SK-N-SH treated with all-trans-retinoic acid at 6 μM for 48 hours (cell line): Measurements from ENCODE around the gene HOXD11.
A peak's percentile ranks its signal among the peaks of the same experiment; 100 is the strongest.

ENCODE experiments used
- ATAC-seq: fragments of 200-7000 bp; cut with Tn5 transposase; 3 replicates; pipeline ENCODE4 v1.9.1; 2020; ENCODE audit warnings: mild to moderate bottlenecking, moderate library complexity
- ARNTL ChIP-seq: fragments of 450-650 bp; formaldehyde crosslinking; IDR thresholded peaks from 2 replicates; pipeline ENCODE4 v1.5.0; 2020; ENCODE audit warnings: low read depth, mild to moderate bottlenecking, moderate library complexity, borderline replicate concordance
- BACH2 ChIP-seq: fragments of 250-450 bp; sonication (Bioruptor Pico); IDR thresholded peaks from 2 replicates; pipeline ENCODE4 v1.9.0; 2021; ENCODE audit warnings: mild to moderate bottlenecking, borderline replicate concordance
- CSDC2 ChIP-seq: fragments of 250-450 bp; sonication (Bioruptor Pico); IDR thresholded peaks from 2 replicates; pipeline ENCODE4 v1.5.0; 2020; ENCODE audit warnings: mild to moderate bottlenecking, moderate library complexity
- ESRRG ChIP-seq: fragments of 250-450 bp; sonication (Bioruptor Pico); IDR thresholded peaks from 2 replicates; pipeline ENCODE4 v1.6.1; 2021; ENCODE audit warnings: mild to moderate bottlenecking
- GLIS3 ChIP-seq: fragments of 250-450 bp; sonication (Bioruptor Pico); IDR thresholded peaks from 2 replicates; pipeline ENCODE4 v1.5.0; 2020; ENCODE audit warnings: mild to moderate bottlenecking, moderate library complexity
- ISL1 ChIP-seq: fragments of 250-450 bp; sonication (Bioruptor Pico); IDR thresholded peaks from 2 replicates; pipeline ENCODE4 v2.1.2; 2022; ENCODE audit warnings: mild to moderate bottlenecking, moderate library complexity
- RARB ChIP-seq: fragments of 250-450 bp; sonication (Bioruptor Pico); IDR thresholded peaks from 2 replicates; pipeline ENCODE4 v1.8.0; 2021; ENCODE audit warnings: mild to moderate bottlenecking, moderate library complexity
- SNAI2 ChIP-seq: fragments of 250-450 bp; sonication (Bioruptor Pico); IDR thresholded peaks from 2 replicates; pipeline ENCODE4 v1.5.0; 2020; ENCODE audit warnings: mild to moderate bottlenecking, moderate library complexity
- TCF4 ChIP-seq: fragments of 250-450 bp; sonication (Bioruptor Pico); IDR thresholded peaks from 2 replicates; pipeline ENCODE4 v1.8.0; 2021; ENCODE audit warnings: mild to moderate bottlenecking, moderate library complexity, borderline replicate concordance
- TOX ChIP-seq: fragments of 250-450 bp; sonication (Bioruptor Pico); IDR thresholded peaks from 2 replicates; pipeline ENCODE4 v1.8.0; 2021; ENCODE audit warnings: mild to moderate bottlenecking, moderate library complexity, borderline replicate concordance
- ZC3H10 ChIP-seq: fragments of 250-450 bp; sonication (Bioruptor Pico); IDR thresholded peaks from 2 replicates; pipeline ENCODE4 v1.5.1; 2021; ENCODE audit warnings: mild to moderate bottlenecking, moderate library complexity
- ZFP3 ChIP-seq: fragments of 250-450 bp; sonication (Bioruptor Pico); IDR thresholded peaks from 2 replicates; pipeline ENCODE4 v1.5.0; 2020; ENCODE audit warnings: mild to moderate bottlenecking, moderate library complexity
- ZFP30 ChIP-seq: fragments of 450-650 bp; formaldehyde crosslinking; IDR thresholded peaks from 2 replicates; pipeline ENCODE4 v1.5.0; 2022; ENCODE audit warnings: mild to moderate bottlenecking, moderate library complexity
- ZNF565 ChIP-seq: fragments of 450-650 bp; formaldehyde crosslinking; conservative IDR thresholded peaks from 2 replicates; pipeline ENCODE4 v1.5.0; 2020; ENCODE audit warnings: low read depth, mild to moderate bottlenecking, moderate library complexity
- ZNF70 ChIP-seq: fragments of 450-650 bp; formaldehyde crosslinking; IDR thresholded peaks from 2 replicates; pipeline ENCODE4 v1.5.0; 2020; ENCODE audit warnings: mild to moderate bottlenecking, moderate library complexity
- ZNF8 ChIP-seq: fragments of 450-650 bp; formaldehyde crosslinking; IDR thresholded peaks from 2 replicates; pipeline ENCODE4 v1.5.0; 2020; ENCODE audit warnings: mild to moderate bottlenecking, moderate library complexity
- TF ChIP-seq, protein P1 (sequence below): fragments of 250-450 bp; sonication (Bioruptor Pico); IDR thresholded peaks from 2 replicates; pipeline ENCODE4 v1.5.0; 2020; ENCODE audit warnings: mild to moderate bottlenecking, moderate library complexity
- TF ChIP-seq, protein P2 (sequence below): fragments of 250-450 bp; sonication (Bioruptor Pico); IDR thresholded peaks from 2 replicates; pipeline ENCODE4 v1.8.0; 2020; ENCODE audit warnings: mild to moderate bottlenecking, moderate library complexity, borderline replicate concordance
- TF ChIP-seq, protein P3 (sequence below): fragments of 250-450 bp; sonication (Bioruptor Pico); IDR thresholded peaks from 2 replicates; pipeline ENCODE4 v1.8.0; 2021; ENCODE audit warnings: low read depth, mild to moderate bottlenecking, moderate library complexity, borderline replicate concordance
- TF ChIP-seq, protein P4 (sequence below): fragments of 250-450 bp; sonication (Bioruptor Pico); IDR thresholded peaks from 2 replicates; pipeline ENCODE4 v1.5.1; 2020; ENCODE audit warnings: low read depth, mild to moderate bottlenecking, moderate library complexity

Gene HOXD11

DNA sequence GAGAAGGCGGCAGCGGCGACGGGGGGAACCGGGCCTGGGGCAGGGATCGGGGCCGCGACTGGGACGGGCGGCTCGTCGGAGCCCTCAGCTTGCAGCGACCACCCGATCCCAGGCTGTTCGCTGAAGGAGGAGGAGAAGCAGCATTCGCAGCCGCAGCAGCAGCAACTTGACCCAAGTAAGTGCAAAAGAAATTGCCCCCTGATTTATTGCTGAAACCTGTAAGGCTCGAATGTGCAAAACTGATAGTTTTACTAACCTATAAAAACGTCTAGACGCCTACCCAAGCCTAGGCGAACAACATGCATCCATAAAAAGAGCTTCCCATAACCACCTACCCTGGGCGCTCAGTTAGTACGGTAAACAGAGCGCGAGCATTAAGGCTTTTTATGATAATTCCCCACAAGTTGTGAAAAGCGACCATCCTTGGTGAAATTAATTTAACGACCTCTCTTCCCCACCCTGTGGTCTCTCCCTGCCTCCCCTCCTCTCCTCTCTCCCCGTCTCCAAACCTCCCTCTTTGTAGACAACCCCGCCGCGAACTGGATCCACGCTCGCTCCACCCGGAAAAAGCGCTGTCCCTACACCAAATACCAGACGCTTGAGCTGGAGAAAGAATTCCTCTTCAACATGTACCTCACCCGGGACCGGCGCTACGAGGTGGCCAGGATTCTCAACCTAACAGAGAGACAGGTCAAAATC is 16.5 kb downstream of the HOXD11 start:
- TF ChIP-seq CSDC2 (CRISPR knock-in tag) (no peak), SNAI2 (CRISPR knock-in tag) (no peak)
- peak; percentile 42 for ATAC-seq

DNA sequence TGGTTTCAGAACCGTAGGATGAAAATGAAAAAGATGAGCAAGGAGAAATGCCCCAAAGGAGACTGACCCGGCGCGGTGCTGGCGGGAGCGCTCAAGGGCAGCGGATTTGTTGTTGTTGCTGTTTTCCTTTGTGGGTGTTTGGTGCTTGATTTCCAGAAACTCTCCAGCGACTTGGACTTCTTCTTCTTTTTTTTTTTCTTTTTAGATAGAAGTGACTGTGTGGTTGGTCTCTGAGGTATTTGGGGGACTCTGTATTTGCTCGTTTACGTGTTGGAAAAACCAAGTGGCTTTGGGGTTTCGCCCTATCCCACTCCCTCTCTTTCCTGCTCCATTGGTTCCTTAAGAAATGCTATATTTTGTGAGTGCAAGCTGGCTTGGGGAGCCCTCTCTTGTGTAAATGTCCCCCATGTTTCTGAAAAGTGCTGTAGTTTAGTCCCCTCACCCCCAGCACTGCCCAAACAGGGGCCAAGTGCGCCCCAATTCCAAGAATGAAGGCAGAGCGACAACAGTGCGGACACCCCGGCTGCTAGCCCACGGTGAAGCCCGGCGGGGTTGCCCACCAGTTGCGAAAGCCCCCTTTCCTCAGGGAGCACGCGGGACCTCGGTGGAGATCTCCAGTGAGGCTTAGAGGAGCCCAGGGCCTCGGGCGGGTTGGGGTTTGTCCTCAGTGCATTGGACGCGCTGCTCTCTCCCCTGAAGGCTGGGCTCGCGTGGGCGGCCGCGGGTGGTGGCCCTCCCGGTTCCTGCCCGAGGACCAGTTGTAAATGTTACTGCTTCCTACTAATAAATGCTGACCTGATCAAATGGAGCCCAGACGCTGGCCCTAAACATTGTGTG is 17.2 kb downstream of the HOXD11 start:
- no peak for ATAC-seq
- no peak for TF ChIP-seq BACH2 (CRISPR knock-in tag)
- TF ChIP-seq CSDC2 (CRISPR knock-in tag) = no peak
- no peak for TF ChIP-seq ZNF8 (CRISPR knock-in tag)
- no peak for TF ChIP-seq ZC3H10 (CRISPR knock-in tag)

DNA sequence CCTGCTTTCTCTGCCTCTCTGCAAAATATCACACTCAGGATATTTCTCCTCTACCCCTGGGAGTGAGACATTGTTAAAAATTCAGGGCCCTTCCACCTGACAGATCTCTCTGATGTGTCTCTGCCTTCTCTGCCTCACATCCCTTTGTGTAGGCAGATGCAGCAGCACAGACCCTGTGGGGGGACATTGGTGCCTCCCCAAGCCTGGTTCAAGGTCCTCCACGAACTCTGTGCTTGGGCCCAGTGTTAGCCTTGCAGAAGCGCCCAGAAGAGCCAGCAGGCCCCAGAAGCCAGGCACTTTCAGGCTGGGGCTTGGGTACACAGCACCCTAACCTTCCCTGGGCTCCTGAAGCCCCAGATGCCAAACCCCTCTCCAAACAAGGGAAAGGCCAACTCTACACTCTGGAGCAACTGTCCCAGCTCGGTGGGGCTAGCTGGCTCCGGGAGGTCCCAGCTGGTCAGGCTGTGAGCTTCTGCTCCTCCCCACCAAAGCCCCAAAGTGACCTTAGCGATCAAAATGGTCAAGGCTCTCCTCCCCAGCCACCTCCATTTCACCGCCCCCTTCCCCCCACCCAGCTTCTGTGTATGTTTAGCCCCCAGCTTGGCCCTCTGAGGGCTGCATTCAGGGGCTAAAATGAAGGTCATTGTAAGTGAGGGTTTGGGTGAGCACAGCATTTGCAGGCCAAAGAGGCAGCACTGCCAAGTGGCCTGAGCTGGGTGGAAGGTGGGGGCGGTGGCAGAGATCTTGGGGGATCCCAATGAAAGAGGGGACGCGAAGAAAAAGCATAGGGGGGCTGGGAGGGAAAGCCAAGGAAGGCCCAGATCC is 18.1 kb downstream of the HOXD11 start:
- no peak for ATAC-seq
- TF ChIP-seq TOX (CRISPR knock-in tag) (no peak), BACH2 (CRISPR knock-in tag) (no peak), ZNF565 (no peak), ISL1 (CRISPR knock-in tag) (no peak), ZNF8 (CRISPR knock-in tag) (no peak), ZFP30 (CRISPR knock-in tag) (no peak), RARB (CRISPR knock-in tag) (no peak), ESRRG (CRISPR knock-in tag) (no peak)
- TF ChIP-seq, protein P1, sequence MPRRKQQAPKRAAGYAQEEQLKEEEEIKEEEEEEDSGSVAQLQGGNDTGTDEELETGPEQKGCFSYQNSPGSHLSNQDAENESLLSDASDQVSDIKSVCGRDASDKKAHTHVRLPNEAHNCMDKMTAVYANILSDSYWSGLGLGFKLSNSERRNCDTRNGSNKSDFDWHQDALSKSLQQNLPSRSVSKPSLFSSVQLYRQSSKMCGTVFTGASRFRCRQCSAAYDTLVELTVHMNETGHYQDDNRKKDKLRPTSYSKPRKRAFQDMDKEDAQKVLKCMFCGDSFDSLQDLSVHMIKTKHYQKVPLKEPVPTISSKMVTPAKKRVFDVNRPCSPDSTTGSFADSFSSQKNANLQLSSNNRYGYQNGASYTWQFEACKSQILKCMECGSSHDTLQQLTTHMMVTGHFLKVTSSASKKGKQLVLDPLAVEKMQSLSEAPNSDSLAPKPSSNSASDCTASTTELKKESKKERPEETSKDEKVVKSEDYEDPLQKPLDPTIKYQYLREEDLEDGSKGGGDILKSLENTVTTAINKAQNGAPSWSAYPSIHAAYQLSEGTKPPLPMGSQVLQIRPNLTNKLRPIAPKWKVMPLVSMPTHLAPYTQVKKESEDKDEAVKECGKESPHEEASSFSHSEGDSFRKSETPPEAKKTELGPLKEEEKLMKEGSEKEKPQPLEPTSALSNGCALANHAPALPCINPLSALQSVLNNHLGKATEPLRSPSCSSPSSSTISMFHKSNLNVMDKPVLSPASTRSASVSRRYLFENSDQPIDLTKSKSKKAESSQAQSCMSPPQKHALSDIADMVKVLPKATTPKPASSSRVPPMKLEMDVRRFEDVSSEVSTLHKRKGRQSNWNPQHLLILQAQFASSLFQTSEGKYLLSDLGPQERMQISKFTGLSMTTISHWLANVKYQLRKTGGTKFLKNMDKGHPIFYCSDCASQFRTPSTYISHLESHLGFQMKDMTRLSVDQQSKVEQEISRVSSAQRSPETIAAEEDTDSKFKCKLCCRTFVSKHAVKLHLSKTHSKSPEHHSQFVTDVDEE (CRISPR knock-in tag) = no peak
- TF ChIP-seq, protein P2, sequence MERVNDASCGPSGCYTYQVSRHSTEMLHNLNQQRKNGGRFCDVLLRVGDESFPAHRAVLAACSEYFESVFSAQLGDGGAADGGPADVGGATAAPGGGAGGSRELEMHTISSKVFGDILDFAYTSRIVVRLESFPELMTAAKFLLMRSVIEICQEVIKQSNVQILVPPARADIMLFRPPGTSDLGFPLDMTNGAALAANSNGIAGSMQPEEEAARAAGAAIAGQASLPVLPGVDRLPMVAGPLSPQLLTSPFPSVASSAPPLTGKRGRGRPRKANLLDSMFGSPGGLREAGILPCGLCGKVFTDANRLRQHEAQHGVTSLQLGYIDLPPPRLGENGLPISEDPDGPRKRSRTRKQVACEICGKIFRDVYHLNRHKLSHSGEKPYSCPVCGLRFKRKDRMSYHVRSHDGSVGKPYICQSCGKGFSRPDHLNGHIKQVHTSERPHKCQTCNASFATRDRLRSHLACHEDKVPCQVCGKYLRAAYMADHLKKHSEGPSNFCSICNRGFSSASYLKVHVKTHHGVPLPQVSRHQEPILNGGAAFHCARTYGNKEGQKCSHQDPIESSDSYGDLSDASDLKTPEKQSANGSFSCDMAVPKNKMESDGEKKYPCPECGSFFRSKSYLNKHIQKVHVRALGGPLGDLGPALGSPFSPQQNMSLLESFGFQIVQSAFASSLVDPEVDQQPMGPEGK (CRISPR knock-in tag) = no peak

DNA sequence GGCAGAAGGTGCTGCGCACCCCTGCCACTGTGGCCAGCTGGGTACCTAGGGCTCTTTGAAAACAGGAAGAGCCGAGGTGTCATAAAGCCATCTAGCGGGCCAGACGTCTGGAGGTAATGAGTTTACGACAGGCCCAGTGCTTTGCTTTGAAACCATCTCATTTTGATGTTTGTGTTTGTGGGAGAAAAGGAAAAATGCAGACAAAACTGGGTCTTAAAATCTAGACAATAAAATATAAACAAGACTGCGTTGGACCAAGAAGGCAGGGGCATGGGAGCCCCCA is 18.6 kb downstream of the HOXD11 start:
- no peak for TF ChIP-seq CSDC2 (CRISPR knock-in tag)
- no peak for TF ChIP-seq ZNF70
- no peak for TF ChIP-seq ARNTL (CRISPR knock-in tag)
- TF ChIP-seq ZFP3 = no peak
- no peak for TF ChIP-seq ZNF8 (CRISPR knock-in tag)
- no peak for TF ChIP-seq TOX (CRISPR knock-in tag)
- TF ChIP-seq, protein P3, sequence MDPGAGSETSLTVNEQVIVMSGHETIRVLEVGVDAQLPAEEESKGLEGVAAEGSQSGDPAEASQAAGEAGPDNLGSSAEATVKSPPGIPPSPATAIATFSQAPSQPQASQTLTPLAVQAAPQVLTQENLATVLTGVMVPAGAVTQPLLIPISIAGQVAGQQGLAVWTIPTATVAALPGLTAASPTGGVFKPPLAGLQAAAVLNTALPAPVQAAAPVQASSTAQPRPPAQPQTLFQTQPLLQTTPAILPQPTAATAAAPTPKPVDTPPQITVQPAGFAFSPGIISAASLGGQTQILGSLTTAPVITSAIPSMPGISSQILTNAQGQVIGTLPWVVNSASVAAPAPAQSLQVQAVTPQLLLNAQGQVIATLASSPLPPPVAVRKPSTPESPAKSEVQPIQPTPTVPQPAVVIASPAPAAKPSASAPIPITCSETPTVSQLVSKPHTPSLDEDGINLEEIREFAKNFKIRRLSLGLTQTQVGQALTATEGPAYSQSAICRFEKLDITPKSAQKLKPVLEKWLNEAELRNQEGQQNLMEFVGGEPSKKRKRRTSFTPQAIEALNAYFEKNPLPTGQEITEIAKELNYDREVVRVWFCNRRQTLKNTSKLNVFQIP (CRISPR knock-in tag) = no peak
- no peak for TF ChIP-seq TCF4 (CRISPR knock-in tag)
- TF ChIP-seq, protein P4, sequence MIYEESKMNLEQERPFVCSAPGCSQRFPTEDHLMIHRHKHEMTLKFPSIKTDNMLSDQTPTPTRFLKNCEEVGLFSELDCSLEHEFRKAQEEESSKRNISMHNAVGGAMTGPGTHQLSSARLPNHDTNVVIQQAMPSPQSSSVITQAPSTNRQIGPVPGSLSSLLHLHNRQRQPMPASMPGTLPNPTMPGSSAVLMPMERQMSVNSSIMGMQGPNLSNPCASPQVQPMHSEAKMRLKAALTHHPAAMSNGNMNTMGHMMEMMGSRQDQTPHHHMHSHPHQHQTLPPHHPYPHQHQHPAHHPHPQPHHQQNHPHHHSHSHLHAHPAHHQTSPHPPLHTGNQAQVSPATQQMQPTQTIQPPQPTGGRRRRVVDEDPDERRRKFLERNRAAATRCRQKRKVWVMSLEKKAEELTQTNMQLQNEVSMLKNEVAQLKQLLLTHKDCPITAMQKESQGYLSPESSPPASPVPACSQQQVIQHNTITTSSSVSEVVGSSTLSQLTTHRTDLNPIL (CRISPR knock-in tag) = no peak
- TF ChIP-seq ISL1 (CRISPR knock-in tag) = no peak
- no peak for TF ChIP-seq ZFP30 (CRISPR knock-in tag)
- no peak for TF ChIP-seq ESRRG (CRISPR knock-in tag)
- TF ChIP-seq SNAI2 (CRISPR knock-in tag) = no peak
- no peak for TF ChIP-seq GLIS3 (CRISPR knock-in tag)
- TF ChIP-seq, protein P2 (CRISPR knock-in tag) = no peak
- no peak for ATAC-seq
